ENCODE data around the gene SPEN. TPM values are rescaled to one million over a fixed set of nuclear protein-coding genes. Genes with fewer than 3 reads are reported as not detected.

Gene SPEN
- total and polyA plus RNA-seq, 9 of the 15 experiments (the other 6 are each of a cell fraction or from before 2014, with no cell fraction given): 5.7 to 87.5 (median 27.2) TPM

- H3K4me3 ChIP-seq: no peak overlapping the region
- TF ChIP-seq HNRNPLL (IDR thresholded peaks at IDR 0.05; ENCODE audit: low read depth, low read length, poor library complexity, severe bottlenecking) (no peak), RBFOX2 (IDR thresholded peaks at IDR 0.05; ENCODE audit: low read depth, low read length) (0 out of 2 replicates have a peak, but pooled peaks have one; percentile 12)
- H3K36me3 ChIP-seq (ENCODE audit: control insufficient read depth, insufficient read depth, low read length): no peaks in the 10 kb centered on the region
- 100% methylated on average over 1 of the region's 1 CpG for WGBS (ENCODE audit: insufficient coverage, low coverage, missing lambda C conversion rate)
- no peaks in the 10 kb centered on the region for H3K9me3 ChIP-seq (replicated peaks; ENCODE audit: control insufficient read depth, insufficient read depth, low read depth, low read length)
- H3K27ac ChIP-seq (ENCODE audit: extremely low read depth, low read depth, low read length): no peak overlapping the region
- intact Hi-C loops (cut with micrococcal nuclease): loop anchor here (5.0 to 10.0 kb wide), 2 partner anchors 57 to 305 kb away; partner anchors contain the start of genes CASP9 and DNAJC16
- no peaks in the 10 kb centered on the region for H3K9me1 ChIP-seq (ENCODE audit: control insufficient read depth, insufficient read depth, low read length)
- no peak overlapping the region for H3K9ac ChIP-seq (ENCODE audit: insufficient read depth in 1 of 2, low read depth in 2 of 2, low read length in 2 of 2)
- peaks cover 18 to 36% of the 10 kb centered on the region in 2 experiments for H3K4me1 ChIP-seq (replicated peaks in 1 of 2; ENCODE audit: control insufficient read depth in 2 of 2, insufficient read depth in 2 of 2, low read length in 2 of 2)
- DNase-seq (ENCODE audit: extremely low read depth in 1 of 4, low spot score in 3 of 4) (no peak), FAIRE-seq (no peak), ATAC-seq (no peak)
- H3K79me2 ChIP-seq (ENCODE audit: control insufficient read depth, insufficient read depth, low read length): peaks cover 40% of the 10 kb centered on the region
- BruUV-seq (replicated peaks): no TSS peak
- H3K4me2 ChIP-seq (ENCODE audit: insufficient read depth, low read length): no peak overlapping the region; the same call in 1 of the 2 replicates
- H2AFZ ChIP-seq (ENCODE audit: low read depth, low read length): no peak overlapping the region
- H3K27me3 ChIP-seq (ENCODE audit: control insufficient read depth in 2 of 2, insufficient read depth in 2 of 2, low read length in 2 of 2): no peaks in the 10 kb centered on the region
- ChIA-PET CTCF (ENCODE audit: low intra/inter-chr PET ratio) (no interaction called here), POLR2A (interaction anchor here (0.6 to 1.4 kb wide), 5 partner anchors 9 to 168 kb away, joined by 3 to 5 read pairs (median 4); no protein-coding TSS in a partner anchor)
- in situ Hi-C loops (cut with MboI): no loop called here
- H4K20me1 ChIP-seq (replicated peaks; ENCODE audit: control insufficient read depth, insufficient read depth, low read length): no peaks in the 10 kb centered on the region
Measured at GRCh38 chr1:15830258-15830657, 17.2 kb upstream of the SPEN start.

GRCh38 chr1:15833069-15833679, 14.3 kb upstream of the SPEN start:
- ChIA-PET POLR2A (interaction anchor here (0.6 to 4.2 kb wide), 24 partner anchors 10 to 566 kb away, joined by 3 to 133 read pairs (median 4); partner anchors contain the start of genes SLC25A34, SPEN and UQCRHL), CTCF (ENCODE audit: low intra/inter-chr PET ratio) (no interaction called here)
- Histone ChIP-seq H3K27me3 (ENCODE audit: control insufficient read depth in 2 of 2, insufficient read depth in 2 of 2, low read length in 2 of 2) (no peaks in the 10 kb centered on the region), H3K4me3 (peak overlapping the region; percentile 65), H3K27ac (ENCODE audit: extremely low read depth, low read depth, low read length) (peak overlapping the region; percentile 98), H3K4me2 (ENCODE audit: insufficient read depth, low read length) (peak overlapping the region; percentile 97), H3K9me1 (ENCODE audit: control insufficient read depth, insufficient read depth, low read length) (no peaks in the 10 kb centered on the region), H3K9ac (ENCODE audit: insufficient read depth in 1 of 2, low read depth in 2 of 2, low read length in 2 of 2) (peak overlapping the region; percentile 89 to 97), H3K4me1 (replicated peaks in 1 of 2; ENCODE audit: control insufficient read depth in 2 of 2, insufficient read depth in 2 of 2, low read length in 2 of 2) (peaks cover 15 to 54% of the 10 kb centered on the region in 2 experiments), H4K20me1 (replicated peaks; ENCODE audit: control insufficient read depth, insufficient read depth, low read length) (no peaks in the 10 kb centered on the region), H3K79me2 (ENCODE audit: control insufficient read depth, insufficient read depth, low read length) (peaks cover 55% of the 10 kb centered on the region), H3K36me3 (ENCODE audit: control insufficient read depth, insufficient read depth, low read length) (no peaks in the 10 kb centered on the region), H2AFZ (ENCODE audit: low read depth, low read length) (peak overlapping the region; percentile 70), H3K9me3 (replicated peaks; ENCODE audit: control insufficient read depth, insufficient read depth, low read depth, low read length) (no peaks in the 10 kb centered on the region)
- ATAC-seq (peak; percentile 32), FAIRE-seq (peak; percentile 80), DNase-seq (ENCODE audit: extremely low read depth in 1 of 4, low spot score in 3 of 4) (peak in 2 of 4 experiments; percentile 30 to 86)
- in situ Hi-C loops (cut with MboI): no loop called here
- no TSS peak for BruUV-seq (replicated peaks)
- intact Hi-C loops (cut with micrococcal nuclease): loop anchor here (5.0 to 10.0 kb wide), 2 partner anchors 54 to 308 kb away; partner anchors contain the start of genes CASP9 and DNAJC16
- under 1% methylated on average over 24 of the region's 24 CpGs for WGBS (ENCODE audit: insufficient coverage, low coverage, missing lambda C conversion rate)
- no peak for TF ChIP-seq POLR3G (IDR thresholded peaks at IDR 0.05; ENCODE audit: extremely low read depth, insufficient read length, insufficient replicate concordance)
- TF ChIP-seq ATF3 (IDR thresholded peaks at IDR 0.05): peak; percentile 87
- TF ChIP-seq ATF3 (CRISPR knock-in tag; conservative IDR thresholded peaks at IDR 0.05): no peak; the same call in 1 of the 2 replicates
- peak; percentile 45; the same call in 1 of the 2 replicates for TF ChIP-seq FOXJ2 (tag; IDR thresholded peaks at IDR 0.05)
- no peak for TF ChIP-seq TFE3 (CRISPR knock-in tag; IDR thresholded peaks at IDR 0.05)
- no peak for TF ChIP-seq E2F1 (CRISPR knock-in tag; IDR thresholded peaks at IDR 0.05)
- TF ChIP-seq TOE1 (IDR thresholded peaks at IDR 0.05; ENCODE audit: borderline replicate concordance): no peak
- no peak for TF ChIP-seq TOE1 (CRISPR knock-in tag; IDR thresholded peaks at IDR 0.05; ENCODE audit: borderline replicate concordance, low read depth)

Data from K562 (cell line).